Mesenchymal stem cell (in vitro differentiated cells and primary cell): ENCODE measurements around the gene PALD1.

Experiments
- DNase-seq: peaks from one replicate; pipeline ENCODE4 v3.0.0-alpha.2; 2013
- H2AFZ ChIP-seq: one replicate; pipeline ENCODE4 v1.6.1; 2013; ENCODE audit warnings: low read depth, mild to moderate bottlenecking, control low read depth, inconsistent platforms, low read length, moderate library complexity
- H2AK5ac ChIP-seq: 2 replicates; pipeline ENCODE4 v1.6.1; 2013; ENCODE audit warnings: low read length, moderate library complexity, mild to moderate bottlenecking, inconsistent platforms; ENCODE audit not compliant: severe bottlenecking
- H2BK120ac ChIP-seq: one replicate; pipeline ENCODE4 v1.6.1; 2013; ENCODE audit warnings: low read depth, mild to moderate bottlenecking, inconsistent platforms, low read length, moderate library complexity
- H2BK12ac ChIP-seq, 2 experiments: one replicate each; pipeline ENCODE4 v1.6.1; 2013; ENCODE audit warnings: inconsistent platforms in 2 of 2, low read length in 2 of 2, mild to moderate bottlenecking in 2 of 2, moderate library complexity in 2 of 2, control low read depth in 1 of 2
- H2BK15ac ChIP-seq: one replicate; pipeline ENCODE4 v1.6.1; 2013; ENCODE audit warnings: mild to moderate bottlenecking, low read depth, inconsistent platforms; ENCODE audit not compliant: poor library complexity, severe bottlenecking
- H2BK5ac ChIP-seq: 2 replicates; pipeline ENCODE4 v1.6.1; 2013; ENCODE audit warnings: low read depth, mild to moderate bottlenecking, low read length, control low read depth, inconsistent platforms; ENCODE audit not compliant: poor library complexity, severe bottlenecking
- H3K14ac ChIP-seq, 2 experiments: one replicate each; pipeline ENCODE4 v1.6.1; 2013; ENCODE audit warnings: inconsistent platforms in 2 of 2, low read length in 2 of 2, control low read depth in 1 of 2, mild to moderate bottlenecking in 1 of 2, moderate library complexity in 1 of 2
- H3K18ac ChIP-seq, 2 experiments: one replicate each; pipeline ENCODE4 v1.6.1; 2013; ENCODE audit warnings: inconsistent platforms in 2 of 2, low read length in 2 of 2, control low read depth in 1 of 2, low read depth in 1 of 2, mild to moderate bottlenecking in 1 of 2
- H3K23ac ChIP-seq, 2 experiments: one replicate each; pipeline ENCODE4 v1.6.1; 2013; ENCODE audit warnings: inconsistent platforms in 2 of 2, low read length in 2 of 2, mild to moderate bottlenecking in 2 of 2, moderate library complexity in 2 of 2, control low read depth in 1 of 2
- H3K27ac ChIP-seq: 2 replicates; pipeline ENCODE4 v1.5.1; 2013; ENCODE audit warnings: mild to moderate bottlenecking, moderate library complexity, low read length, control low read depth, inconsistent platforms; ENCODE audit not compliant: poor library complexity, severe bottlenecking
- H3K27me3 ChIP-seq, 2 experiments: 2 replicates each; pipeline versions ENCODE4 v1.6.1 to v1.7.0; 2013; ENCODE audit warnings: low read length in 2 of 2, mild to moderate bottlenecking in 2 of 2, moderate library complexity in 2 of 2, control low read depth in 1 of 2, inconsistent platforms in 1 of 2; ENCODE audit not compliant: control insufficient read depth in 1 of 2, insufficient read depth in 1 of 2
- H3K36me3 ChIP-seq, 2 experiments: 2 replicates each; pipeline versions ENCODE4 v1.6.1 to v1.7.0; 2013; ENCODE audit warnings: low read length in 2 of 2, control low read depth in 1 of 2, inconsistent platforms in 1 of 2, low read depth in 1 of 2, mild to moderate bottlenecking in 1 of 2; ENCODE audit not compliant: insufficient read depth in 2 of 2, control insufficient read depth in 1 of 2
- H3K4ac ChIP-seq, 2 experiments: one replicate each; pipeline ENCODE4 v1.6.1; 2013; ENCODE audit warnings: inconsistent platforms in 2 of 2, low read length in 2 of 2, mild to moderate bottlenecking in 2 of 2, moderate library complexity in 2 of 2, control low read depth in 1 of 2, low read depth in 1 of 2
- H3K4me1 ChIP-seq: 2 replicates; pipeline ENCODE4 v1.6.1; 2013; ENCODE audit warnings: low read depth, low read length, control low read depth; ENCODE audit not compliant: control insufficient read depth, insufficient read depth
- H3K4me2 ChIP-seq: 2 replicates; pipeline ENCODE4 v1.6.1; 2013; ENCODE audit warnings: low read length, mild to moderate bottlenecking, inconsistent platforms; ENCODE audit not compliant: poor library complexity, severe bottlenecking
- H3K4me3 ChIP-seq, 2 experiments: 2 replicates each; pipeline versions ENCODE4 v1.5.1 to v1.7.0; 2013; ENCODE audit warnings: low read length in 2 of 2, mild to moderate bottlenecking in 2 of 2, control low read depth in 1 of 2, low read depth in 1 of 2; ENCODE audit not compliant: insufficient read depth in 1 of 2
- H3K79me1 ChIP-seq: replicated peaks from 2 replicates; pipeline ENCODE4 v1.6.1; 2013; ENCODE audit warnings: mild to moderate bottlenecking, control low read depth, low read length, inconsistent platforms; ENCODE audit not compliant: poor library complexity, severe bottlenecking
- H3K9ac ChIP-seq: 2 replicates; pipeline ENCODE4 v1.7.0; 2013; ENCODE audit warnings: mild to moderate bottlenecking, low read length, moderate library complexity
- H3K9me3 ChIP-seq: 2 replicates; pipeline ENCODE4 v1.7.0; 2013; ENCODE audit warnings: mild to moderate bottlenecking, low read length; ENCODE audit not compliant: control insufficient read depth
- H4K8ac ChIP-seq: one replicate; pipeline ENCODE4 v1.6.1; 2013; ENCODE audit warnings: inconsistent platforms, mild to moderate bottlenecking, low read length, moderate library complexity
- H4K91ac ChIP-seq: one replicate; pipeline ENCODE4 v1.6.1; 2013; ENCODE audit warnings: mild to moderate bottlenecking, low read length, inconsistent platforms
- WGBS: methylation state at CpG from one replicate; pipeline ENCODE4 v1.1.7; 2013; ENCODE audit warnings: mixed read lengths; 5-methylcytosine and 5-hydroxymethylcytosine counted together

The PALD1 gene

GRCh38 chr10:70571236-70571635, 92.7 kb downstream of the PALD1 start:
- Histone ChIP-seq H3K4me1 (peaks cover 8% of the 10 kb centered on the region), H3K79me1 (no peaks in the 10 kb centered on the region), H3K27me3 (peaks cover 0 to 10% of the 10 kb centered on the region in 2 experiments), H2BK15ac (no peak overlapping the region), H2BK5ac (no peak overlapping the region), H3K4me2 (no peak overlapping the region), H3K14ac (no peak overlapping the region), H4K8ac (no peak overlapping the region), H4K91ac (no peak overlapping the region), H3K27ac (no peak overlapping the region), H2AK5ac (no peak overlapping the region), H3K4me3 (no peak overlapping the region), H3K4ac (no peak overlapping the region), H3K36me3 (no peaks in the 10 kb centered on the region), H3K9me3 (no peaks in the 10 kb centered on the region), H3K9ac (no peak overlapping the region), H3K23ac (no peak overlapping the region), H2BK120ac (no peak overlapping the region), H3K18ac (no peak overlapping the region), H2BK12ac (no peak overlapping the region), H2AFZ (no peak overlapping the region)
- WGBS, result 78% methylated on average over 4 of the region's 4 CpGs
- DNase-seq, result no peak

GRCh38 chr10:70571636-70572439, 93.3 kb downstream of the PALD1 start:
- no peak overlapping the region for H2BK5ac ChIP-seq
- no peak overlapping the region for H3K4ac ChIP-seq
- no peak overlapping the region for H3K4me2 ChIP-seq
- no peak overlapping the region for H2AK5ac ChIP-seq
- H2BK15ac ChIP-seq, result no peak overlapping the region
- H3K4me3 ChIP-seq, result no peak overlapping the region
- H3K4me1 ChIP-seq, result peaks cover 13% of the 10 kb centered on the region
- H3K9me3 ChIP-seq, result no peaks in the 10 kb centered on the region
- no peak overlapping the region for H3K9ac ChIP-seq
- DNase-seq, result no peak
- H3K79me1 ChIP-seq, result no peaks in the 10 kb centered on the region
- no peak overlapping the region for H3K14ac ChIP-seq
- H3K18ac ChIP-seq, result no peak overlapping the region
- no peaks in the 10 kb centered on the region for H3K36me3 ChIP-seq
- no peak overlapping the region for H2AFZ ChIP-seq
- no peak overlapping the region for H3K23ac ChIP-seq
- peaks cover 0 to 9% of the 10 kb centered on the region in 2 experiments for H3K27me3 ChIP-seq
- no peak overlapping the region for H4K91ac ChIP-seq
- H4K8ac ChIP-seq, result no peak overlapping the region
- no peak overlapping the region for H2BK12ac ChIP-seq
- no peak overlapping the region for H3K27ac ChIP-seq
- 80% methylated on average over 16 of the region's 16 CpGs for WGBS
- H2BK120ac ChIP-seq, result no peak overlapping the region

GRCh38 chr10:70573599-70574506, 95.3 kb downstream of the PALD1 start:
- Histone ChIP-seq H2BK120ac (no peak overlapping the region), H3K4ac (no peak overlapping the region), H2BK12ac (no peak overlapping the region), H3K27ac (no peak overlapping the region), H3K23ac (no peak overlapping the region), H3K36me3 (no peaks in the 10 kb centered on the region), H2BK15ac (no peak overlapping the region), H3K14ac (no peak overlapping the region), H3K9me3 (no peaks in the 10 kb centered on the region), H3K27me3 (no peaks in the 10 kb centered on the region), H3K18ac (no peak overlapping the region), H2BK5ac (no peak overlapping the region), H3K9ac (no peak overlapping the region), H3K4me3 (no peak overlapping the region), H3K4me1 (peaks cover 13% of the 10 kb centered on the region), H4K91ac (no peak overlapping the region), H3K79me1 (no peaks in the 10 kb centered on the region), H2AFZ (no peak overlapping the region), H3K4me2 (no peak overlapping the region), H4K8ac (no peak overlapping the region), H2AK5ac (no peak overlapping the region)
- 87% methylated on average over 11 of the region's 11 CpGs for WGBS
- no peak for DNase-seq

GRCh38 chr10:70575486-70575873, 96.9 kb downstream of the PALD1 start:
- Histone ChIP-seq H3K4me3 (no peak overlapping the region), H3K4me1 (peaks cover 13% of the 10 kb centered on the region), H3K4me2 (no peak overlapping the region), H3K14ac (no peak overlapping the region), H3K36me3 (no peaks in the 10 kb centered on the region), H2BK5ac (no peak overlapping the region), H3K9ac (no peak overlapping the region), H3K18ac (no peak overlapping the region), H4K8ac (no peak overlapping the region), H2BK15ac (no peak overlapping the region), H3K27me3 (no peaks in the 10 kb centered on the region), H3K4ac (no peak overlapping the region), H3K79me1 (no peaks in the 10 kb centered on the region), H3K23ac (no peak overlapping the region), H4K91ac (no peak overlapping the region), H3K27ac (peak overlapping the region; percentile 28), H3K9me3 (no peaks in the 10 kb centered on the region), H2AFZ (no peak overlapping the region), H2AK5ac (no peak overlapping the region), H2BK12ac (no peak overlapping the region), H2BK120ac (no peak overlapping the region)
- WGBS, result 68% methylated on average over 4 of the region's 4 CpGs
- DNase-seq, result no peak
